Kidney epithelial cell (primary cell): Measurements from ENCODE around the gene CCDC127. TPM values are rescaled to one million over a fixed set of nuclear protein-coding genes. Genes with fewer than 3 reads are reported as not detected.

Experiments used
- DNase-seq: peaks from one replicate; pipeline ENCODE4 v3.0.0-alpha.2; 2010; ENCODE audit warnings: low read depth
- H3K27me3 ChIP-seq: 2 replicates; pipeline ENCODE4 v1.6.0; 2011; ENCODE audit warnings: low read length; ENCODE audit not compliant: control insufficient read depth, insufficient read depth
- H3K36me3 ChIP-seq: 2 replicates; pipeline ENCODE4 v1.5.1; 2011; ENCODE audit warnings: low read length; ENCODE audit not compliant: control insufficient read depth, insufficient read depth
- H3K4me3 ChIP-seq: 2 replicates; pipeline ENCODE4 v1.5.1; 2011; ENCODE audit warnings: low read depth, mild to moderate bottlenecking, control low read depth, low read length
- CTCF ChIP-seq: IDR thresholded peaks from 2 replicates; pipeline ENCODE4 v1.5.1; 2011; ENCODE audit warnings: mild to moderate bottlenecking, moderate library complexity, low read length, control low read depth, inconsistent platforms; ENCODE audit not compliant: insufficient read depth, poor library complexity, severe bottlenecking
- total RNA-seq: library from RNA; depleted of rRNA; stranded (reverse); fragments of >200 nt; gene quantifications from 2 replicates; pipeline ENCODE4 v1.2.3, GENCODE V29; 2015

The CCDC127 gene
- total RNA-seq, 1 donor from 2014 or later: 5.8 TPM

DNA sequence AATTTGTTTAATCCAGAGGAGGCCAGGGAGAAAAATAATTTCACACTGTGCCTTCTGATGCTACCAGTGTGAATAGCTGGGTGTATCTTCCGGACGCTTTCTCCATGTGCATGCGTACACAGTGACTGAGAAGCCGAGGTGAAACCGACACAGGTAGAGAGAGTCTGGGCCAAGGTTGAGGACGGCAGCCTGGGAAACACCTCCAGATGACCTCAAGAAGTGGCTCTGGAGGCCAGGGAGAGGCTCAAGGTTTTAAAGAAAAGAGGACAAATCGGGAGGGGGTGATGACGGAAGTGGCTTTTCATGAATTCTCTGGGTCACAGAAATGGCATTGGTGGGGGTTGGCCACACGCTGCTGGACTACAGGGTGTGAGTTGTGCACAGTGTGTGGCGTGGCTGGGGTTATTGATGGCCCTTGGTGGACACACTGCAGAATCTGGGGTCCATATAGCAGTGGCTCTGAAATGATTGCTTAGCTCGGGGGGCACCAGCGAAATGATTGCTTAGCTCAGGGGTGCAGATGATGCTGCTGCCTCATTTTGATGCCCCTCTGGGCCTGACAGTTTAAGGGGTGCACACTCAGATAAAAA, 60.7 kb downstream of the CCDC127 start:
- no peak for TF ChIP-seq CTCF
- no peaks in the 10 kb centered on the region for H3K27me3 ChIP-seq
- H3K36me3 ChIP-seq: no peaks in the 10 kb centered on the region
- no peak overlapping the region for H3K4me3 ChIP-seq
- no peak for DNase-seq

DNA sequence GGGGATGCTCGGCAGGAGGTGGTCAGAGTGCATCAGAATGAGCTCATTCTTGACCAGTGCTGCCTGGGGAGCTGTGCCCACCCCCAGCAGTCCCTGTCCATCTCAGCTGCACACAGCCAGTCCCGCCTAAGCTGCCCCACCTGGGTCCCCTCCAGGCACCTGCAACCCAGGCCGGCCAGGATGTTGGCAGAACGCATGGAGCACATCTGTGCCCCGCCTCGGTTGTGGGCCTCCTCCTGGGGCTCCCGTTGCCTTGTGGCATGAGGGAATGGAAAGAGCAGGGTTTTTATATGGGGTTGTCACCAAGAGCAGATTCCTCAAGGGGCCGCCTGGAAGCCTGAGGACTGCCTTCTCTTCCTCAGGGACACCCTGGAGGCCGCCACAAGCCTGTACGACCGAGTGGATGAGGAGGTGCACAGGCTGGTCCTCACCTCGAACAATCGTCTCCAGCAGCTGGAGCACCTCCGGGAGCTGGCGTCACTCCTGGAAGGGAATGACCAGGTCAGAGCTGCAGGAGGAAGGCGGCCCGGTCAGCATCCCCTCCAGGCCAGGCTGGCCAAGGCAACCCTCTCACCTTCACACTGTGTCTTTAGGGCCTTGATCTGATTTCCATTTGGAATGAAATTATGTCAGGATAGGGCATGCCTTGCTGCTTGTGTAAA, 61.4 kb downstream of the CCDC127 start:
- no peak for TF ChIP-seq CTCF
- DNase-seq: no peak
- Histone ChIP-seq H3K4me3 (no peak overlapping the region), H3K27me3 (no peaks in the 10 kb centered on the region), H3K36me3 (no peaks in the 10 kb centered on the region)

- Histone ChIP-seq H3K36me3 (no peaks in the 10 kb centered on the region), H3K4me3 (no peak overlapping the region), H3K27me3 (no peaks in the 10 kb centered on the region)
- no peak for TF ChIP-seq CTCF
- no peak for DNase-seq
These were observed 62.1 kb downstream of the CCDC127 start for GRCh38 chr5:155651-156410.

- DNase-seq: no peak
- H3K36me3 ChIP-seq: no peaks in the 10 kb centered on the region
- no peak overlapping the region for H3K4me3 ChIP-seq
- no peak for TF ChIP-seq CTCF
- no peaks in the 10 kb centered on the region for H3K27me3 ChIP-seq
These were observed 63.1 kb downstream of the CCDC127 start for GRCh38 chr5:154826-155225.

- no peak for DNase-seq
- no peak overlapping the region for H3K4me3 ChIP-seq
- no peak for TF ChIP-seq CTCF
- H3K36me3 ChIP-seq: no peaks in the 10 kb centered on the region
- no peaks in the 10 kb centered on the region for H3K27me3 ChIP-seq
These were observed 63.7 kb downstream of the CCDC127 start for GRCh38 chr5:154236-154635.
